B cell (primary cell): ENCODE results near the gene ITGB7. TPM values are rescaled to one million over a fixed set of nuclear protein-coding genes. Genes with fewer than 3 reads are reported as not detected.

ENCODE experiments used
- ATAC-seq: fragments of 200-7000 bp; cut with Tn5 transposase; one replicate; pipeline ENCODE4 v1.10.0; 2021; ENCODE audit warnings: low read depth, mild to moderate bottlenecking, moderate number of reproducible peaks, moderate library complexity
- CTCF ChIA-PET: fragments of 350-600 bp; sonication (Branson Sonifier 250); formaldehyde crosslinking; loops from one replicate; lab custom pipeline; 2021; ENCODE audit warnings: antibody characterized with exemption, inconsistent platforms; lab: Charles Lee
- POLR2A ChIA-PET: fragments of 350-600 bp; sonication (Branson Sonifier 250); formaldehyde crosslinking; loops from one replicate; lab custom pipeline; 2021; ENCODE audit warnings: antibody characterized with exemption; lab: Charles Lee
- DNase-seq: peaks from one replicate; pipeline ENCODE4 v3.0.0; 2013
- H2AFZ ChIP-seq: 2 replicates; pipeline ENCODE4 v1.6.1; 2012; ENCODE audit warnings: mild to moderate bottlenecking, low read depth, low read length; ENCODE audit not compliant: insufficient read depth, poor library complexity, severe bottlenecking
- H3K27ac ChIP-seq, 2 donors: 1 replicate in 1 of 2; 2 replicates in 1 of 2; pipeline ENCODE4 v1.5.1; 2012 to 2013; ENCODE audit warnings: low read length in 2 of 2, mild to moderate bottlenecking in 2 of 2, moderate library complexity in 1 of 2
- H3K27me3 ChIP-seq, 4 experiments: fragments of 200-600 bp in 1 of 4; sonication (generic) in 1 of 4; replicated peaks in 1 of 4; 1 replicate in 2 of 4; 2 replicates in 2 of 4; pipeline versions ENCODE4 v1.6.1 to v1.7.0; 2013 to 2016; ENCODE audit warnings: low read length in 3 of 4, mild to moderate bottlenecking in 2 of 4, mixed read lengths in 1 of 4, moderate library complexity in 1 of 4; ENCODE audit not compliant: insufficient read depth in 4 of 4, control insufficient read depth in 3 of 4; ENCODE audit errors: control extremely low read depth in 1 of 4
- H3K36me3 ChIP-seq, 2 experiments: replicated peaks in 1 of 2; 1 replicate in 1 of 2; 2 replicates in 1 of 2; pipeline versions ENCODE4 v1.6.1 to v1.7.1; 2013; ENCODE audit warnings: low read length in 1 of 2; ENCODE audit not compliant: insufficient read depth in 2 of 2, control insufficient read depth in 1 of 2; ENCODE audit errors: control extremely low read depth in 1 of 2, extremely low read depth in 1 of 2
- H3K4me1 ChIP-seq, 2 donors: fragments of 200-600 bp in 1 of 2; sonication (generic) in 1 of 2; 1 replicate in 1 of 2; 2 replicates in 1 of 2; pipeline versions ENCODE4 v1.5.1 to v1.6.1; 2013 to 2017; ENCODE audit warnings: low read length in 2 of 2; ENCODE audit not compliant: control insufficient read depth in 2 of 2, insufficient read depth in 2 of 2
- H3K4me2 ChIP-seq: replicated peaks from 2 replicates; pipeline ENCODE3; 2012; ENCODE audit warnings: mild to moderate bottlenecking, low read depth, low read length; ENCODE audit not compliant: poor library complexity, severe bottlenecking
- H3K4me3 ChIP-seq, 5 experiments: fragments of 200-600 bp in 1 of 5; sonication (generic) in 1 of 5; 1 replicate in 3 of 5; 2 replicates in 2 of 5; pipeline versions ENCODE4 v1.5.1 to v1.7.0; 2011 to 2016; ENCODE audit warnings: low read length in 4 of 5, mild to moderate bottlenecking in 4 of 5, low read depth in 2 of 5, control low read depth in 1 of 5, moderate library complexity in 1 of 5; ENCODE audit not compliant: insufficient read depth in 1 of 5; ENCODE audit errors: control extremely low read depth in 1 of 5, extremely low read depth in 1 of 5
- H3K79me2 ChIP-seq: fragments of 200-600 bp; sonication (generic); one replicate; pipeline ENCODE4 v1.6.0; 2016; ENCODE audit warnings: low read length; ENCODE audit not compliant: control insufficient read depth, insufficient read depth
- H3K9ac ChIP-seq: fragments of 200-600 bp; sonication (generic); 2 replicates; pipeline ENCODE4 v1.6.1; 2017; ENCODE audit warnings: mild to moderate bottlenecking, low read length, moderate library complexity
- H3K9me3 ChIP-seq, 3 donors: one replicate each; pipeline versions ENCODE4 v1.6.1 to v1.7.1; 2013; ENCODE audit warnings: low read length in 2 of 3; ENCODE audit not compliant: control insufficient read depth in 2 of 3, insufficient read depth in 1 of 3; ENCODE audit errors: control extremely low read depth in 1 of 3
- H4K20me1 ChIP-seq: 2 replicates; pipeline ENCODE4 v1.6.0; 2012; ENCODE audit warnings: mild to moderate bottlenecking, low read length; ENCODE audit not compliant: insufficient read depth, control insufficient read depth, poor library complexity, severe bottlenecking
- H3K27ac Mint-ChIP-seq: one replicate; pipeline ENCODE4 v1.8.0; 2021; ENCODE audit warnings: mixed read lengths
- H3K27me3 Mint-ChIP-seq: one replicate; pipeline ENCODE4 v1.8.0; 2021; ENCODE audit warnings: mixed read lengths
- H3K4me1 Mint-ChIP-seq: one replicate; pipeline ENCODE4 v1.8.0; 2021; ENCODE audit warnings: mixed read lengths
- H3K4me3 Mint-ChIP-seq: one replicate; pipeline ENCODE4 v1.8.0; 2021; ENCODE audit warnings: mixed read lengths
- H3K9me3 Mint-ChIP-seq: one replicate; pipeline ENCODE4 v1.8.0; 2022; ENCODE audit warnings: mixed read lengths; ENCODE audit not compliant: insufficient read depth
- EZH2 ChIP-seq: IDR thresholded peaks from 2 replicates; pipeline ENCODE4 v1.6.1; 2012; ENCODE audit warnings: borderline replicate concordance, low read depth, mild to moderate bottlenecking, moderate library complexity, low read length; ENCODE audit not compliant: insufficient read depth, poor library complexity, severe bottlenecking
- WGBS: methylation state at CpG from one replicate; pipeline ENCODE4 v1.1.5; 2013; ENCODE audit warnings: missing lambda C conversion rate; ENCODE audit not compliant: insufficient coverage; 5-methylcytosine and 5-hydroxymethylcytosine counted together
- intact Hi-C: fragments of 100-400 bp; cut with micrococcal nuclease; formaldehyde crosslinking; loops from one replicate; pipeline ENCODE4 v1.10.0; 2022
- polyA plus RNA-seq: library from polyadenylated mRNA; depleted of rRNA; stranded (reverse); fragments of >200 nt; gene quantifications from 2 replicates; pipeline ENCODE4 v1.2.3, GENCODE V29; 2012
- total RNA-seq, 2 donors: library from RNA; stranded (reverse); fragments of 120-200 nt in 1 of 2; gene quantifications; 1 replicate in 1 of 2; 2 replicates in 1 of 2; pipeline versions ENCODE4 v1.2.3 to v1.2.4, GENCODE V29; 2013 to 2022
- TF ChIP-seq, protein P1 (sequence below): fragments of 200-600 bp; IDR thresholded peaks from one replicate; pipeline ENCODE4 v1.8.0; 2022; ENCODE audit warnings: antibody characterized with exemption, mild to moderate bottlenecking

ITGB7 gene
- total and polyA plus RNA-seq, 2 donors (not counting 1 experiment from before 2014, with no cell fraction given), result 199 to 265 TPM

DNA sequence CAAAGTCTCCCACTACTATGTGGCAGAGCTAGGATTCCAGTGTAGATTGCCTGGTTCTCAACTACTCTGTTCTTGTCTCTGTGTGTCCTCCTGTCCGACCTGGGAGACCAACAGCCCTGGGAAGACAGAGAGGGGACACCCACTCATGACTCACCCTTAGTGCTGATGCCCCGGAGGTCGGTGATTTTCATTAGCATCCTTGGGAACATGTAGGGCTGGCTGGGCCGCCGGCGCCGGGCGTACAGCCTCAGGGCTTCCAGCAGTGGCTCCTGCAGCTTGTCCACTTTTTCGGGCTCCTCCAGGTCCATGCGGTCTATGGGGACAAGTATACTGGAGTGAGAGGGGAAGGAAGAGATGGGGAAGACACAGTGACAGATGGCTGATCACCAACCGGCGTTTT is 5.9 kb upstream of the ITGB7 start:
- intact Hi-C loops, result loop anchor here (1.0 to 2.0 kb wide), 3 partner anchors 55 to 132 kb away; partner anchors contain the start of gene ESPL1
- ChIA-PET CTCF (interaction anchor here (0.5 to 17.1 kb wide), 27 partner anchors 10 to 296 kb away, joined by 3 to 721 read pairs (median 9); partner anchors contain the start of genes AAAS, CSAD, ESPL1 and ITGB7), POLR2A (interaction anchor here (0.8 kb wide), 1 partner anchor 55 kb away, joined by 3 read pairs; the partner anchor contains the start of gene ESPL1)
- Histone ChIP-seq H3K27ac (no peak overlapping the region), H3K79me2 (peaks cover 29% of the 10 kb centered on the region), H4K20me1 (no peaks in the 10 kb centered on the region), H3K4me2 (no peak overlapping the region), H3K9me3 (no peaks in the 10 kb centered on the region), H3K36me3 (peaks cover 0 to 17% of the 10 kb centered on the region in 2 experiments), H3K9ac (no peak overlapping the region), H2AFZ (no peak overlapping the region), H3K27me3 (no peaks in the 10 kb centered on the region), H3K4me1 (peaks cover 57 to 66% of the 10 kb centered on the region in 2 donors), H3K4me3 (no peak overlapping the region)
- ATAC-seq, result no peak
- no peaks in the 10 kb centered on the region for H3K9me3 Mint-ChIP-seq
- WGBS, result 63% methylated on average over 12 of the region's 12 CpGs
- no peak overlapping the region for H3K27ac Mint-ChIP-seq
- DNase-seq, result no peak
- H3K27me3 Mint-ChIP-seq, result no peaks in the 10 kb centered on the region
- H3K4me3 Mint-ChIP-seq, result no peak overlapping the region
- H3K4me1 Mint-ChIP-seq, result peaks cover 71% of the 10 kb centered on the region
- TF ChIP-seq, protein P1, sequence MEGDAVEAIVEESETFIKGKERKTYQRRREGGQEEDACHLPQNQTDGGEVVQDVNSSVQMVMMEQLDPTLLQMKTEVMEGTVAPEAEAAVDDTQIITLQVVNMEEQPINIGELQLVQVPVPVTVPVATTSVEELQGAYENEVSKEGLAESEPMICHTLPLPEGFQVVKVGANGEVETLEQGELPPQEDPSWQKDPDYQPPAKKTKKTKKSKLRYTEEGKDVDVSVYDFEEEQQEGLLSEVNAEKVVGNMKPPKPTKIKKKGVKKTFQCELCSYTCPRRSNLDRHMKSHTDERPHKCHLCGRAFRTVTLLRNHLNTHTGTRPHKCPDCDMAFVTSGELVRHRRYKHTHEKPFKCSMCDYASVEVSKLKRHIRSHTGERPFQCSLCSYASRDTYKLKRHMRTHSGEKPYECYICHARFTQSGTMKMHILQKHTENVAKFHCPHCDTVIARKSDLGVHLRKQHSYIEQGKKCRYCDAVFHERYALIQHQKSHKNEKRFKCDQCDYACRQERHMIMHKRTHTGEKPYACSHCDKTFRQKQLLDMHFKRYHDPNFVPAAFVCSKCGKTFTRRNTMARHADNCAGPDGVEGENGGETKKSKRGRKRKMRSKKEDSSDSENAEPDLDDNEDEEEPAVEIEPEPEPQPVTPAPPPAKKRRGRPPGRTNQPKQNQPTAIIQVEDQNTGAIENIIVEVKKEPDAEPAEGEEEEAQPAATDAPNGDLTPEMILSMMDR, result no peak
- TF ChIP-seq EZH2, result no peak
